T-helper 1 cell treated with Interleukin-12 subunit alpha and Interleukin-12 subunit beta and Interleukin-4 antibody, amounts not matched to agents 30 ng/mL and 1 ng/mL, for 36 hours (primary cell): ENCODE results near the gene KLRC3. TPM values are rescaled to one million over a fixed set of nuclear protein-coding genes. Genes with fewer than 3 reads are reported as not detected.

Experiments used
- intact Hi-C: fragments of 100-400 bp; cut with micrococcal nuclease; formaldehyde crosslinking; loops from one replicate; pipeline ENCODE4 v1.15.1; 2024
- total RNA-seq: library from RNA; stranded (reverse); gene quantifications from 2 replicates; pipeline ENCODE4 v1.2.3, GENCODE V29; 2022

Gene KLRC3
- total RNA-seq, 1 donor from 2014 or later: not detected

- intact Hi-C loops: loop anchor here (10.0 kb wide), 4 partner anchors 335 to 1345 kb away; partner anchors contain the start of gene CLEC2B
These were observed 50.6 kb downstream of the KLRC3 start for GRCh38 chr12:10369557-10370415.

GRCh38 chr12:10368206-10369171 is 51.9 kb downstream of the KLRC3 start:
- intact Hi-C loops: loop anchor here (10.0 kb wide), 4 partner anchors 336 to 1344 kb away; partner anchors contain the start of gene CLEC2B

GRCh38 chr12:10367714-10368113 is 52.7 kb downstream of the KLRC3 start:
- intact Hi-C loops: loop anchor here (10.0 kb wide), 4 partner anchors 337 to 1343 kb away; partner anchors contain the start of gene CLEC2B

GRCh38 chr12:10366875-10367274 is 53.5 kb downstream of the KLRC3 start:
- intact Hi-C loops: loop anchor here (10.0 kb wide), 4 partner anchors 338 to 1342 kb away; partner anchors contain the start of gene CLEC2B

GRCh38 chr12:10365696-10366405 is 54.5 kb downstream of the KLRC3 start:
- intact Hi-C loops: loop anchor here (1.0 to 10.0 kb wide), 11 partner anchors 45 to 1341 kb away; partner anchors contain the start of genes CLEC2B, MAGOHB, SMIM10L1 and STYK1

GRCh38 chr12:10364815-10365622 is 55.4 kb downstream of the KLRC3 start:
- intact Hi-C loops: loop anchor here (1.0 to 10.0 kb wide), 12 partner anchors 44 to 1340 kb away; partner anchors contain the start of genes CLEC2B, MAGOHB, SMIM10L1 and STYK1

- intact Hi-C loops: loop anchor here (2.0 to 10.0 kb wide), 10 partner anchors 43 to 1339 kb away; partner anchors contain the start of genes CLEC2B, MAGOHB, SMIM10L1 and STYK1
These were observed 56.2 kb downstream of the KLRC3 start for GRCh38 chr12:10363914-10364814.

GRCh38 chr12:10363658-10363913 is 56.8 kb downstream of the KLRC3 start:
- intact Hi-C loops: loop anchor here (5.0 to 10.0 kb wide), 5 partner anchors 341 to 1339 kb away; partner anchors contain the start of gene CLEC2B

GRCh38 chr12:10362828-10363657 is 57.4 kb downstream of the KLRC3 start:
- intact Hi-C loops: loop anchor here (5.0 to 10.0 kb wide), 5 partner anchors 342 to 1338 kb away; partner anchors contain the start of gene CLEC2B

GRCh38 chr12:10362325-10362724 is 58.1 kb downstream of the KLRC3 start:
- intact Hi-C loops: loop anchor here (5.0 to 10.0 kb wide), 5 partner anchors 342 to 1338 kb away; partner anchors contain the start of gene CLEC2B

Other genes with a start within 250 kb of the KLRC3 start
- gene OLR1, start 248.5 kb downstream of the KLRC3 start, total RNA-seq: not detected in 2 replicates
- not detected in 2 replicates for gene TMEM52B, start 241.6 kb downstream of the KLRC3 start, total RNA-seq
- gene GABARAPL1, start 207.7 kb downstream of the KLRC3 start, total RNA-seq: 4.2 and 5.4 TPM in 2 replicates
- gene KLRD1, start 112.7 kb downstream of the KLRC3 start, total RNA-seq: 2.5 and 4.9 TPM in 2 replicates
- 0.12 TPM in 1 of 2 replicates, not detected in the other for gene KLRK1, start 30.6 kb downstream of the KLRC3 start, total RNA-seq
- not detected in 2 replicates for gene KLRC4, start 10.8 kb downstream of the KLRC3 start, total RNA-seq
- gene KLRC2, start 15.4 kb upstream of the KLRC3 start, total RNA-seq: not detected in 2 replicates
- gene KLRC1, start 32.8 kb upstream of the KLRC3 start, total RNA-seq: not detected in 2 replicates
- 0.66 TPM in 2 replicates for gene EIF2S3B, start 85.3 kb upstream of the KLRC3 start, total RNA-seq
- gene MAGOHB, start 193.0 kb upstream of the KLRC3 start, total RNA-seq: 47.7 and 52.7 TPM in 2 replicates